HG03039 (cell line): ENCODE measurements around the gene NPFFR1.
"Not testable (repeated sequence)": the region's sequence is repeated elsewhere in the genome, so short reads cannot be mapped to it uniquely, and the experiment has no call there.

Experiments used
- ATAC-seq: cut with Tn5 transposase; IDR thresholded peaks from one replicate; pipeline ENCODE4 v1.9.1; 2021; ENCODE audit warnings: mild to moderate bottlenecking, moderate library complexity; ENCODE audit not compliant: unreplicated experiment

The NPFFR1 gene

DNA sequence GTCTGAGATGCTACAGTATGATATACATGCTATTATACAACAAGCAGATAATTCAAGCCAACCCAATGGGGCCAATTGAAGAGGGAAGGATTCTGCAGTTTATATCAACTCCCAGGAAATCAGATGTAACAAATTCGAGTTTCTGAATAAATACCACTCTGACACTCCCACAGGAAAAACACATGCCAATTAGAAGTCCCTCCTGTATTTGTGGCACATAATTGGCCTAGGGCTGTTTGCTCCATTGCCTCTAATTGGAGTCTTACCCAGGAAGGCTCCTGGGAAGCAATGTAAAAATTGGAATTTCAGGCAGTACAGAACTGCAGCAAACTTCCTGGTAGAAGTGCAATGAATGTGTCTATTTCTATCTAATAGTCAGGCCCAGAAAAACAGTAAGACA, 55.3 kb downstream of the NPFFR1 start:
- ATAC-seq = no peak

DNA sequence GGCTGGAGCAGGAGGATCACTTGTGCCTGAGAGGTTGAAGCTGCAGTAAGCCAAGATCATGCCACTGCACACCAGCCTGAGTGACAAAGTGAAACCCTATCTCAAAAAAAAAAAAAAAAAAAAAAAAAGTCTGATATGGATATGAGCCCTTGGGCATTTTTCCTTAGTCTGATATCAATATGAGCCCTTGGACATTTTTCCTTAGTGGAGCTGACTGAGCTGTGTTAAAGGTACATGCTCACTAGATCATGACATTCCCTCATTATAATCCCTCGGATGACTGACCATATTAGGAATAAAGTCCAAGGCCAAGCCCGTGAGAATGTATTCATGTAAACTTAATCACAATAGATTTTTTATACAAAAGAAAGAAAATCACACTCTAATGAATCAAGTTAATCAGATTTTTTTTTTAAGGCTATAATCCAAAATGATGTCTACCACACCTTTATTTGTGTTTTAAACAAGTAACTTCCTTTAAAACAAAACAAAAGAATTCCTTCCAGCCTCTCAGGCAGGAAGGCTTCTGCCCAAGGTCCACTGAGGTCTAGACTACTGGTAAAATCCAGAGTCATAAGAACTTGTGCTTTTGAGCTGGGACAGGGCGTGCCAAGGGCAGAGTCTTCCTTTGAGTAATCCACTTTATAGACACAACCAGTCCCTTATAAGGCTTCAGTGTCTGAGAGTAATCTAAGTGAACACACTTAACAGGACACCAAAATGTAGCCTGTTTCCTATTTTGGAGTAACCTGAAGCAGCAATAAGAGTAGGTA, 56.1 kb downstream of the NPFFR1 start:
- no peak for ATAC-seq

DNA sequence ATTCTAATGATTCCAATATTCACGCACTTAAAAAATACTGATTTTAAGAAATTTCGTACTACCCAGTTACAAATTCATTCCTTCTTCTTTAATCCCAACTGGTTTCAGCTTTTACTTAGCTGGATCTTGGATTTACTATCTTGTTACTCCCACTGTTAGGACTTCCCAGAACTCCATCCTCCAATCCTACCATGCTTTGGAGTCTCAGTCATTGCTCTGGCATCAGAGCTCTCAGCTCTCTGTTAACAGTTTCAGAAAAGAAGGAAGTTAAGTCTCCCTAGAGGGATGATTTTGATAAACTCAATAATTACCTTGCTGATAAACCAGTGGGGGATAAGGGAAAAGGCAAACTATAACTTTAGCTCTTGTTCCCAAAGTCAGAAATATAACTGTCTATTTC, 60.1 kb downstream of the NPFFR1 start:
- ATAC-seq = no peak

DNA sequence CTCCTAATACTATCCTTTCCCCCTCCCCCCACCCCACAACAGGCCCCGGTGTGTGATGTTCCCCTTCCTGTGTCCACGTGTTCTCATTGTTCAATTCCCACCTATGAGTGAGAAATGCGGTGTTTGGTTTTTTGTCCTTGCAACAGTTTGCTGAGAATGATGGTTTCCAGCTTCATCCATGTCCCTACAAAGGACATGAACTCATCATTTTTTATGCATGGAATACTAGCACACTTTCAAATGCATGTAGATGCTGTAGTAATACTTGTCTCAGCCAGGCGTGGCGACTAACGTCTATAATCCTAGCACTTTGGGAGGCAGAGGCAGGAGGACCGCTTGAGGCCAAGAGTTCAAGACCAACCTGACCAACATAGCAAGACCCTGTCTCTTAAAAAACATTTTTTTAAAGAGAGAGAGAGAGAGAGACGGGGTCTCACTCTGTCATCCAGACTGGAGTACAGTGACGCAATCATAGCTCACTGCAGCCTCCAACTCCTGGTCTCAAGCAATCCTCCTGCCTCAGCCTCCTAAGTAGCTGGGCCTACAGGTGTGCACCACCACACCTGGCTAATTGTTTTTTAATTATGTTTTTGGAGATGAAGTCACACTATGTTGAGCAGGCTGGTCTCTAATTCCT, 60.9 kb downstream of the NPFFR1 start:
- not testable (repeated sequence) for ATAC-seq

DNA sequence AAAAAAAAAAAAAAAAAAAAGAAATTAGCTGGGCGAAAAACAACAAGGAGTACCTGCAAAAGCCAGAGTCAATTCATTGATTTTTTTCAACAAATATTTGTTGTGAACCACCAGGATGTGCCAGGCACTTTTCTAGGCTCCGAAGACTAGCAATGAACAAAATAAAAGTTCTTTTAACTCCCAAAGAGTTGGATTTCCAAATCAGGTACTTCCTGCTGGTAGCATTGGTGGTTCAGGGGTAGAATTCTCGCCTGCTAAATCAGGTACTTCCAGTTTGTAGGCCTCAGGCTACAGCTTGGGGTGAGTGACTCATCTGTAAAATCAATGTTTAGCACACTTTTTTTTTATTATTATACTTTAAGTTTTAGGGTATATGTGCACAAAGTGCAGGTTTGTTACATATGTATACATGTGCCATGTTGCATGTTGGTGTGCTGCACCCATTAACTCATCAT, 61.4 kb downstream of the NPFFR1 start:
- ATAC-seq = no peak

DNA sequence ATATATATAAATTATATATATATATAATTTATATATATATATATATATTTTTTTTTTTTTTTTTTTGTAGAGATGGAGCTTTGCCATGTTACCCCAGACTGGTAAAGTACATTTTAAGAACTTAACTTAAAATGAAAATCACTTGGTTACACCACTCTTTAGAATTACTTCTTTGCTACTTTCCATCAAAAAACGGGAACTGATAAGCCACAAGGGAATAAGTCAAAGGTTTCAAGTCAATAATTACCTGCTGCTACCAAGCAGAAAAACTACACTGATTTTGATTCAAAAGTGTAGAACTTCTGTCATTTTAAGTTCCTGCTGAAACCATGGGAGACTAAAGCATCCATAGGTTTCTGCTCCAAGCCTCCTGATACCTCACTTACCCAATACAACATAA, 62.8 kb downstream of the NPFFR1 start:
- ATAC-seq = no peak

DNA sequence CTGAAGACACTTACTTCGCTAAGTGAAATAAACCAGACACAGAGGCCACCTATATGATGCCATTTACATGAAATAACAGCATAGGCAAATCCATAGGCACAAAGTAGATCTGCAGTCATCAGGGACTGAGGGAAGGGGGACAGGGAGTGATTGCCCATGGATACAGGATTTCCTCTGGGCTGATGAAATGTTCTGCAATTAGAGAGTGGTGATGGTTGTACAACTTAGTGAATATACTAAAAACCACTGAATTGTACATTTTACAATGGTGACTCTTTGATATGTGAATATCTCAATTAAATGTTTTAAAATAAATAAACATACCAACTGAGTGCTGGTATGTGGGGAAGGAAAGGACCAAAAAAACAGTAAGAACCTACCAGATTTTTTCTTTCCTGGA, 70.9 kb downstream of the NPFFR1 start:
- ATAC-seq = no peak

DNA sequence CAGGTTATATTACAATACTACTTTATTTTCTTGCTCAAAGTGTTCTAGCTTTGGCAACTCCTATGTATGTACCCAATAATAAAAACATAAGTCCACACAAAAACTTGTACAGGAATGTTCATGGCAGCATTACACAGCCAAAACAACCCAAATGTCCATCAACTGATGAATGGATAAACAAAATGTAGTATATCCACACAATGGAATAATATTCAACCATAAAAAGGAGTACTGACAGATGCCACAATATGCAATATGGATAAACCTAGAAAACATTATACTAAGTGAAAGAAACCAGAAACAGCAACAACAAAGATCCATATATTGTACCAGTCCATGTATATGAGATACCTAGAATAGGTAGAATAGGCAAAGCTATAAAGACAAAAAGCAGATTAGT, 71.5 kb downstream of the NPFFR1 start:
- no peak for ATAC-seq

DNA sequence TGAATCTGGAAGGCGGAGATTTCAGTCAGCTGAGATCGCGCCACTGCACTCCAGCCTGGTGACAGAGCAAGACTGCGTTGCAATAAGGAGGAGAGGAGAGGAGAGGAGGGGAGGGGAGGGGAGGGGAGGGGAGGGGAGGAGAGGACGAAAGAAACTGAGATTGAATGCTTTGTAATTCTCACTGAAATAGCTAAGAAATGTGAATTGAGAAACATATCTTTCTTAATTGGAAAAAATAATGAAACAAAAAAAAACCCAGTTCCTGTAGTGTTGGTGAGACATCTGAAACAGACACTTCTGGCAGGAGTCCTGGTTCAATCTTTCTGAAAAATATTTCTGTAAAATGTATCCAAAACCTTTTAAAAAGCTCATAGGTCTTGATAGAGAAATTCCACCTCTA, 77.0 kb downstream of the NPFFR1 start:
- ATAC-seq = no peak

DNA sequence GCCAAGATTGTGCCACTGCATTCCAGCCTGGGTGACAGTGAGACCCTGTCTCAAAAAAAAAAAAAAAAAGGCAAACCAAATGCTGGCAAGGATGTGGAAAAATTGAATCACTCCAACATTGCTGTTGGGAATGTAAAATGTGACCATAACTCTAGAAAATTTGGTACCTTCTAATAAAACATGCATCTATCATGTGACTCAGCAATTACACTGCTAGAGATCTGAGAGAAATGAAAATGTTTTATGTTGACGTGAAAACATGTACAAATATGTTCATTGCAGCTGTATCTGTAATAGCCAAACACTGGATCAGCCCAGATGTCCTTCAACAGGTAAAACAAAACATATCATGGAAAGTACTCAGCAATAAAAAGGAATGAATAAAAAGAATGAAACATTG, 82.7 kb downstream of the NPFFR1 start:
- no peak for ATAC-seq

DNA sequence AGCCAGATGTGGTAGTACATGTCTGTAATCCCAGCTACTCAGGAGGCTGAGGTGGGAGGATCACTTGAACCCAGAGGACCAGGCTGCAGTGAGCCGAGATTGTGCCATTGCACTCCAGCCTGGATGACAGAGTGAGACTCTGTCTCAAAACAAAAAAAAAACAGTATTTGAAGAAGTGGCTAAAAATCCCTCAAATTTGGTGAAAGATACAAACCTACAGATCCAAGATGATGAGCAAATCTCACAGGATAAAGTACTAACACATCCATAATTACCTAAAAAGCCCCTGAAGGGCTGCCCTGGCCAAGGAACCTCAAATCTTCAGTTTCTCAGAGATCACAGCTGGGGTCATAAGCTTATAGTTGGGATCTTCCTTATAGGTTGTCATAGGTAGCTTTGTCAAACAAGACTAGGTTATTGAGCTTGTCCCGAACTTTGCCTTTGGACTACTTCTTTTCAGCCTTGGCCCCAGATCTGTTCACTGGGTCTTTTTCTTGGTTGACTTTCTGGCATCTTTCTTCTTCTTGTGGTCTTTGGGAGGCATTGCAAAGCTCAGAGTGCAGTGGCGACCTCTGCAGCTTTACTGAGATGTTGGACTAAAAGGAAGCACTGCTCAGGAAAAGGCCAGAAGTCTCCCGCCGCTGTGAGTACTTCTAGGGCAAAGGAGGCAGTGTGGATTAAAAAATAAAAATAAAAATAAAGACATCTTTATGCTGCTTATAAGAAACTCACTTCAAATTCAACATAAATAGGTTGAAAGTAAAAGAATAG, 84.9 kb downstream of the NPFFR1 start:
- no peak for ATAC-seq
